HG02763 (cell line): ENCODE results near the gene BRF1.
"Not testable (repeated sequence)": the region's sequence is repeated elsewhere in the genome, so short reads cannot be mapped to it uniquely, and the experiment has no call there.

Experiments
- ATAC-seq: cut with Tn5 transposase; IDR thresholded peaks from one replicate; pipeline ENCODE4 v1.9.1; 2021; ENCODE audit warnings: mild to moderate bottlenecking, moderate library complexity; ENCODE audit not compliant: unreplicated experiment

Gene BRF1, protein sequence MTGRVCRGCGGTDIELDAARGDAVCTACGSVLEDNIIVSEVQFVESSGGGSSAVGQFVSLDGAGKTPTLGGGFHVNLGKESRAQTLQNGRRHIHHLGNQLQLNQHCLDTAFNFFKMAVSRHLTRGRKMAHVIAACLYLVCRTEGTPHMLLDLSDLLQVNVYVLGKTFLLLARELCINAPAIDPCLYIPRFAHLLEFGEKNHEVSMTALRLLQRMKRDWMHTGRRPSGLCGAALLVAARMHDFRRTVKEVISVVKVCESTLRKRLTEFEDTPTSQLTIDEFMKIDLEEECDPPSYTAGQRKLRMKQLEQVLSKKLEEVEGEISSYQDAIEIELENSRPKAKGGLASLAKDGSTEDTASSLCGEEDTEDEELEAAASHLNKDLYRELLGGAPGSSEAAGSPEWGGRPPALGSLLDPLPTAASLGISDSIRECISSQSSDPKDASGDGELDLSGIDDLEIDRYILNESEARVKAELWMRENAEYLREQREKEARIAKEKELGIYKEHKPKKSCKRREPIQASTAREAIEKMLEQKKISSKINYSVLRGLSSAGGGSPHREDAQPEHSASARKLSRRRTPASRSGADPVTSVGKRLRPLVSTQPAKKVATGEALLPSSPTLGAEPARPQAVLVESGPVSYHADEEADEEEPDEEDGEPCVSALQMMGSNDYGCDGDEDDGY

DNA sequence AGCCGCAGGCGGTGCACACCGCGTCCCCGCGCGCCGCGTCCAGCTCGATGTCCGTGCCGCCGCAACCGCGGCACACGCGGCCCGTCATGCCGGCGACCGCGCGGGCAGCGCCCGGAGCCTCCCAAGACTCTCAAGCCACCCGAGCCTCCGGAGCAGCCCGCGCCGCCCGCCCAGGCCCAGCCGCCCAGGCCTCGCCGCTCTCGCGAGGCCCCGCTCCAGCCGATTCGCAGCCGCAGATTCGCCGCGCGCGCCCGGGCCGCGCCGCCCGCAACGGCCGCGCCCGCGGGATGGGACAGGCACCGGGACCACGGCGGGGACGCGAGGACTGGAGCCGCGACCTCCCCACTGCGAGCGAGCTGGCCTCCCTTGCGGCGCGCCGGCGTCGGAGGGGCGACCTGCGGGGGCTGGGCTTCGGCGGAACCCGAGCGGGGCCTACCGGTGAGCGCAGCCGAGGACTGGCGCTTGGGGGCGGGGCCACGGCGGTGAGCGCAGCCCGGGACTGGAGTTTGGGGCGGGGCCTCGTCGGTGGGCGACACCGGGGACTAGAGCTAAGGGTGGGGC, at the start of gene BRF1:
Gene BRF1 (minus strand): TSS at position 460 of the 561 bp plus-strand sequence. CDS start 372 bp downstream, at position 88.
- peak; percentile 83 for ATAC-seq

DNA sequence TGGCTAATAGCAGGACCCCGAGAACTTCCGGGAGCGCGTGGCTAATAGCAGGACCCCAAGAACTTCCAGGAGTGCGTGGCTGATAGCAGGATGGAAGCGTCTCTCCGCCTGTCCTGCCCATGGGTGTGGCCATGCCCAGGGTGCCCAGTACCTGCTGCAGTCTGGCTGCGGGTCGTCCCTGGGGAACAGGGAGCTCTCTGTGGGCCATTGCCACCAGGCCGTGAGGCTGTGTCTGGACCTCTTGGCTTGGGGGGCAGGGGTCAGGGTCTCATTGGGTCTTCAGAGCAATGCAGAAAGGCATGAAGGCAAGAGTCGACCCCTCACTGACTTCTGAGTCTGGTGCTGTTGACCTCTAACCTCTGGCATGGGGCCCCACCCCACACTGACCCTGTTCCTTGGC, 49.2 kb upstream of the BRF1 start:
- no peak for ATAC-seq

DNA sequence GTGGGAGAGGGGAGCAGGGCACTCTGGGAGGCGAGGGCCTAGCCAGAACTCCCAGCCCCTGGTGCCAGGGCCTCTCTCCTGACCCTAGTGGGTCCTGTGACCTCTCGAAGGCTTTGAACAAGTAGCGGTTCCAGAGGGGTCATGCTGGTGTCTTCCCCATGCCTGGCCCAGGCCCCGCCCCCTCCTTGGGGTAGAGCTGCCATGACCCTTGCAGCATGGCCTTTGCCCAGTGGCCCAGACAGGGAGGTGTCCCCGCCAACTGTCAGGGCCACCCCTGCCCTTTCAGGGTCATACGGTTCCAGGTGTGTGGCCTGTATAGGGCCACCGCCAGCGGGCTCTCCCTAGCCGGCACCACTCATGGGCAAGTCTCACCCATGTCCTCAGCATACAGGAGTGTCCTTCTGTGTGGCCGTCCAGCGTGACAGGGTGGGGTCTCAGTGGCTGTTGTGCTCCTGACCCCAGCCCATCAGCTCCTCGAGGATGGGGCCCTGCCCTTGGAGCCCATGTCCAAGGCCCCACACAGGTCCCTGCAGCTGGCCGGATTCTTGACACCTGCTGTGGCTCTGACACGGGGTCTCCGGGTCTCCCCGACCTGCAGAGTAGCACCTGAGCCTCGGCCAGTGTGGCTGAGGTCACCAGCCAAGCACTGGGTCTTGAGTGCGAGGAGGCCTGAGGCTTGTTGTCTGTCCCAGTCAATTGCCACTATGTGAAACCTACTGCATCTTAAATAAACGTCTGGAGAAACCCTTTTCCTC, 48.3 kb upstream of the BRF1 start:
- no peak for ATAC-seq

DNA sequence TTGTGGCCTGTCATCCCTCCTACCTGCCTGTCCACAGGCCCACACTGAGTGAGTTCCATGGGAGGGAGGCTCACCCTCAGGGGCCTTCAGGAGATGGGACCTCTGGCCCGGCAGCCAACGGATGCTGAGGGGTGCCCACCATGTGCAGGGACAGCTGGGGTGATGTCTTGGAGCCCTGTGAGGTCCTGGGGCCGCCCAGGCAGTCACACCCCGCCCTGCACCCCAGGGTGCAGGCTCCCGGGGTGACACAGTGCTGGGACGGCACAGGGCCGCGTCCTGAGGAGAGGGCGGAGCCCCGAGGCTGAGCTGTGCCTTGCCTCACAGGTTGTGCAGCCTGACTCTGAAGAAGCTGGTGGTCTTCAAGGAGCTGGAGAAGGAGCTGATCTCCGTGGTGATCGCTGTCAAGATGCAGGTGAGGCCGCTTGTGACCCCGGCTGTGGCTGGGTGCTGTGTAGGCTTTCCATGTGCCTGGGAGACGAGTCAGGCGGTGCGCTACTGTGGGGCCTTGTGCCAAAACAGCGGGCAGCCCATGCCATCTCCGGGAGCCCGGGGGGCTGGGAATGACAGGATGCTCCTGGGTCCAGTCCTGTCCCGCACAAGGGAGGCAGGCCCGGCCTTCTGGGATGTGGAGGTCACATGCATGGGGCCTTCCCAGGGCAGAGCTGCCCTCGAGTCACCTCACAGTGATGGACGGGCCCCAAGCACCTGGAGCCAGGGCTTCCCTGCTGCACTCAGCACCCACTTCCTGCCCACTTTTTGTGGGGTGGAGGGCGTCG, 47.6 kb upstream of the BRF1 start:
- no peak for ATAC-seq

DNA sequence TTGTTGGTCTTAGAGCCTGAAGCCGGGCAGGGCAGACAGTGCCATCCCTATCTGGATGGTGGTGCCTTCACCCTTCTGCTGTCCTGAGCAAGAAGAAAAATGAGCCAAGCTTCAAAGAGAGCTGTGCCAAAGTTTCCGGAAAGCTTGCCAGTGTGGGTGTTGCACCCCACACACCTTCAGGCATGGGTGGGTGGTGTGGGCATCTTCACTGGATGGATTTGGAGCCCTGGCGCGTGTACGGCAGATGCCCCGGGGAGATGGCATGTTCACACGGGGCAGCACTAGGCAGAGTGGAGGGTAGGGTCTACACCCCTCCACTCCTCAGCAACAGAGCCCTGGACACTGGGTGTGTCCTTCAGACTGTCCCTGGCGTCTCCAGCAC, 46.8 kb upstream of the BRF1 start:
- ATAC-seq = no peak

DNA sequence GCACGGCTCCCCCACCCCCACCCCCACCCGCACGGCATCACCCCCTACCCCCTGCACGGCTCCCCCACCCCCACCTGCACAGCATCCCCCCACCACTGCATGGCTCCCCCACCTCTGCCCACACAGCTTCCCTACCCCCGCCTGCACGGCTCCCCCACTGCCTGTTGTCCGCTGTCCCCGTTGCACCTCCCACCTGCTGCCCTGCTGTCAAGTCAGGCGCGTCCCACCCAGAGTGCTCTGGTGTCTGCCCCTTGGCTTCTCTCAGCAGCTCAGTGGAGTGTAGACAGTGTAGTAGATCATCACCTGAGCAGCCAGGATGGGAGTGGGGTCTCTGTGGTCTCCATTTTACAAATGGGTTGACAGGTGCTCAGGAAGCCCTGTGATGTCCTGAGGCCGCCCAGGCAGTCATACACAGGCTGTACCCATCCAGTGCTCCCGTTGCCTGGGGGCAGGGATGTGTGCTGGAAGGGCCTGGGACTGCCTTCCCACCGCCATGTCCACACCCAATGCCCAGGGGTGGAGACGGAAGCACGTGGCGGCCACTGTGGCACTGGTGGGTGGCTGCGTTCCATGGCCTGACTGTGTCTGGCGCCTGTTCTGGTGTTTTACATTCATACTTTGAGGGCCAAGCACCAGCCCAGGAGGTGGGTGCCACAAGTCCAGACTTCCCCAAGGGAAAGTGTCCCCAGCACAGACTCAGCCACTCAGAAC, 46.2 kb upstream of the BRF1 start:
- ATAC-seq = no peak

DNA sequence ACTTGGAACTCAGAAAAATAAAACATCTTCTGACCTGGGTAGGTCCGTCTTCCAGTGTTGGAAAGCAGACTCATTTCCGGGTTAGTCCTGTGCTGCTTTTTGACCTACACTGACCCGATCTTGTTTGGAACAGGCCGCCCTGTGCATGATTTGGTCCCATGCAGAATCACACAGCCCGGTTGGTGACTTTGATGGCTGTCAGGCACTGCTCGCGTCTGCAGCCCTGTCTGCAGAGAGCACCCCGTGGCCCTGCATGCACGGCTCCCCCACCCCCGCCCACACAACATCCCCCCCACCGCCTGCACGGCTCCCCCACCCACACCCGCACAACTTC, 45.4 kb upstream of the BRF1 start:
- no peak for ATAC-seq

DNA sequence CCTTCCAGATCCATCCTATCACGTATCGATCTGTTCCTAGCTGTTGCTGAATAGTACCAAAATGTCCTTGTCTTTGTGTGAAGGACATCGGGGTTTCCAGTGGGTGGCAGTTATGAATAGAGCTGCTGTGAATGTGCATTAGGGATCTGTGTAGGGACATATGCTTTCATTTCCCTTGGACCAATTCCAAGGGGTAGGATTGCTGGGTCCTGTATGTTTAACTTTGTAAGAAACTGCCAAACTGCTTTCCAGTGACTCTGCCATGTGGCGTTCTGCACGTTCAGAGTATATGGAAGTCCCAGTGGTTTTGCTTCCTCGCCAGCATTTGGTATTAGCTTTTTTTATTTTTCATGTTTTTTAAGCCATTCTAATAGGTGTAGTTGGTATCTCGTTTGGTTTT, 42.4 kb upstream of the BRF1 start:
- ATAC-seq = no peak

DNA sequence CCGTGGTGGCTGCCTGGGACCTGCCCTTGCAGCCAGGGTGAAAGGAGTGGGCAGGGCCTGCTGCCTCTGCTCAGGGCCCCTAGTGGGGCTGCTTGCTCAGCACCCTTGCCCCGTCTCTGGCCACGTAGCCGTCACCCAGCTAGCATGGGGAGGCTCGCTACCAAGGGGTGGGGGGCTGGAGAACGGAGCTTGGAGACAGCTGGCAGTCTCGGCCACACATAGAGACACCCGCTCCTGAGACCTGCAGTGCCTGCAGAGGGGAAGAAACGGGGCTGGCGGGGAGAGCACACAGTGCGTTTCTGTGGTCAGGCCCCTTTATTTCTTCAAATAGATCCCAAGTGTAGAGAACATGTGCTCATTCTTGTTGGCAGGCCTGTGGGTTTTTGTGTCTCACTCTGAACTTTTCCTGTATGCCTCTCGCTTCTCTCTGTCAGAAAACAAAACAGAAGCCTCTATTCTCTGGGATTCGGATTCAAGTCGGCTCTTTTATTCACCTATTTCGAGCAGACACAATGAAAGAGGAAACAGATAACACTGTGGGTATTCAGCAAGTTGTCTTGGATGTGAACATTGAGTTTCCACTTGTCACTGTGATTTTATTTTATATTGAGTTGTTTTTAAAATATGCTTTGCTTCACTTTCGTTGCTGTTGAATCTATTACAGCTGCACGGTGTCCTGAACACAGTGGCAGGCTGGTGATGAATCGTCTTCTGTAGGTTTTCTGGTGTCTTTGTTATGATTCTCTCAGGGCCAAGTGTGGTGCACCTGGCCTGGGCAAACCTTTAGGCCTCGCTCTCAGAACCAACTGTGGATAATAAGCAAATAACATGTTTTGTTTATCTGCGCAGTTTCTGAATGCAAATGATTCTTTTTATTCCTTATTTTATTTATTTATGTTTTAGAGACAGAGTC, 40.3 kb upstream of the BRF1 start:
- ATAC-seq = no peak

DNA sequence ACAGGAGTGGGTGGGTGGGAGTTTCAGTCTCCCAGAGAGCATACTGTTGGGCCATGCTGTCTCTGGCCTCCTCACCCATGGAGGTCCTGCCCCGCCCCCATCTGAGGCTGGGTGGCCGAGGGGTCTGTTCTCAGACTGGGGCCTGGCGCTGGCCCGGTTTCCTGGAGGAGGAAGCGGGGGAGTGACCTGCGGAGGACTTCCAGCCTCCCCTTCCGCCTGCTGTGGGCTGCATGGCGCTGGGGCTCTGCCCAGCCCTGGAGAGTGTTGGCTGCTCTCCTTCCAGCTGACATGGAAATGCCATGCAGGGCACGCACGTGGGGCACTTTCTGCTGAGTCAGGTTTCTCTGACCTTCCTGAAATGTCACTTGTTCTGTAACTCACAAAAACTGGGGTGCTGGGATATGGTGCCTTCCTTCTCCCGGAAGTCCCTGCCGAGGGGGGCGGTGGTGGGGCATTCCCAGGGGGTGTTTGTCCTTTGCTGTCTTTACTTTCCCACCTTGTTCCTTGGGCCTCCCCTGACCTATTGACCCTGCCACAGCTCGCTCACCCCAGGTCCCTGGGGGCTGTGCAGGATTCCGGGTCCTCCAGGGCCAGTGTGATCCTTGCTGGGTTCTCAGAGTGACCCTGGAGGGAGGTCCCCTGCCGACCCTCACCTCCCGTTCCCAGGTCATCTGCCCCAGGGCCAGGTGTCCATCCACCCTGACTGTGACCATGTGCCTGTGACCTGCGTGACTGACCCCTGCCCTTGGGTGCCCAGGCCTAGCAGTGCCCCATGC, 37.4 kb upstream of the BRF1 start:
- no peak for ATAC-seq

DNA sequence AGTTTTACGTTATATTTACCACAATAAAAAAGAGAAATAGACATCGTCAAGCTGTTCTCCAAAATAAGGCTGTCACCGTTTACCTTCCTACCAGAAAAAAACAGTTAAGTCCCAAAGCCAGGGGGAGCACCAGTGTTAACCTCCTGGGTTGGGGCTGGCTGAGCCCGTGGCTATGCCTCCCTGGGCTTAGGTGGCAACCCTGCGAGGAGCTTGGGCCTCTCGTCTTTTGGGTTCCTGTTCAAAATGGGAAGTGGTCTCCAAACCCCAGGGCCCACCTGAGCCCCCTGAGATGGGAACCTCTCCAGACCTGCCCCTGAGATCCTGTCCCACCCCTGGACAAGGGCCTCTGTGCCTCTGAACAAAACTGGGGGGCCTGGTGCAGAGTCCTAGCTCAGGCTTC, 36.6 kb upstream of the BRF1 start:
- ATAC-seq = no peak

DNA sequence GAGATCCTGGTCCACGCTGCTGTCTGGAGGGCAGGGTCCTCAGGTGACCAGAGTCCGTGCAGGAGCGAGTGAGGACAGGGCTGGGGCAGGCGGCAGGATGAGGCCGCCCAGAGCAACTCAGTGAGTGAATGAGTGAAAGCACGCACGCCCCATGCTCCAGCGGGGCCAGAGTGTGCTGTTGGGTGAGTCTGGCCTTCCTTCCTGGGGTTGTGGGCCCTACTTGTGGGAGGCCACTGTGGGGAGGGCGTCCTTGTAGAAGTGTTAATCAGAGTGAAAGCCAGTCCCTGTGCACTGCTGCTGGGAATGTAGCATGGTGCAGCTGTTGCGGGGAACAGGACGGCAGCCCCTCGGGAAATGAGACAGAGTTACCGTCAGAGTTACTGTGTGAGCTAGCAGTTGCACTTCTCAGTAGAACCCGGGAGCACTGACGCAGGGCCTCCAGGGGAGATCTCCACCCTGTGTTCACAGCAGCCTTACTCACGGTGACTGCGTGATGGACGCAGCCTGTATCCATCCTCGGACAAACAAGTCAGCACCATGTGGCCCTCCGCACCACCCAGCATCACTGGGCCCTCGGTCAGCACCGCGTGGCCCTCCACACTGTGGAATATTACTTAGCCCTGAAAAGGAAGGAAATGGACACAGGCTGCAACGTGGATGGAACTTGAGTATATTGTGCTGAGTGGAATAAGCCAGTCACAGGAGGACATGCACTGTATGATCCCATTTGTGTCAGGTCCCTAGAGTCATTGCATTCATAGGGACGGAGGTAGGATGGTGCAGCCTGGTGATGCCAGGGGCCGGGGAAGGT, 35.9 kb upstream of the BRF1 start:
- ATAC-seq = no peak

DNA sequence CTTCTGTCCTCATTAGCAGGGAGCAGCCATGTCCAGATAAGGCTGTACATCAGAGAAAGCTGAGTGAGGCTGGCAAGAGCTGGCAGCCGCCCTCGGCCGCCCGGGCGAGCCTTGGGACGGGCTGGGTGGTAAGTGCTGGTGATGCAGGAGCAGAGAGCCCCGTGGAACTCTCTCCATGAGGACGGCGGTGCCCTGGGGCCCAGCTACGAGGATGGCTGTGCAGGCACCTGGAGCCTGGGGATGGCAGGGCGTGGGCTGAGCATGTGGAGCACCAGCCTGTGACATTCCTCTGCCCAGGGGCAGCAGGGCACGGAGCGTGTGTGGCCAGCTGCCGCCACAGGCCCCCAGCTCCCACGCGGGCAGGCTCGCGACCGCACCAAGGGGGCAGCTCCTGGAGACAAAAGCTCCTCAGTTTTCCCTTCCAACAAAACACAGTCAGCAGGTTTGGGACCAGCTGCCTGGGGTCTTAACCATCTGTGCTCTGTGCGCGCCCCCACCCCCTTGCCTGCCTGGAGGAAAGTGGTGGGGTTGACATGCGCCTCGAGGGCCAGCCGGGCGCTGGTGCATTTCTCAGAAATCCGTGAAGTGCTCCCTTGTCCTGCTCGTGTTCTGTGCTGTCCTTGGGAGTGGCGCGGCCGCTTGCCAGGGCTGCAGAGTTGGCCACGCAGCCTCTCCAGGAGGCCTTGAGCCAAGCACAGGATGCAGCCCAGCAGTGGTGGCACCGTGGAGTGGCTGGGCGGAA, 35.1 kb upstream of the BRF1 start:
- ATAC-seq = no peak

DNA sequence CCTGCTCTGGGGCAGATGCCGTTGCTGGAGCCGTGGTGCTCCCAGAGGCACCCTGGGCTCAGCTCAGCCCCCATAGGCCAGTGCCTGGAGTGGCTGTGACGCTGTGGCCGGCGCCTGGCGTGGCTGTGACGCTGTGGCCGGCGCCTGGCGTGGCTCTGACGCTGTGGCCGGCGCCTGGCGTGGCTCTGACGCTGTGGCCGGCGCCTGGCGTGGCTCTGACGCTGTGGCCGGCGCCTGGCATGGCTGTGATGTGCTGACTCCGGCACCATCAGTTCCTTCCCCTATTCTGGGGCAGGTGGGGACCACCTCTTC, 34.4 kb upstream of the BRF1 start:
- ATAC-seq = not testable (repeated sequence)

DNA sequence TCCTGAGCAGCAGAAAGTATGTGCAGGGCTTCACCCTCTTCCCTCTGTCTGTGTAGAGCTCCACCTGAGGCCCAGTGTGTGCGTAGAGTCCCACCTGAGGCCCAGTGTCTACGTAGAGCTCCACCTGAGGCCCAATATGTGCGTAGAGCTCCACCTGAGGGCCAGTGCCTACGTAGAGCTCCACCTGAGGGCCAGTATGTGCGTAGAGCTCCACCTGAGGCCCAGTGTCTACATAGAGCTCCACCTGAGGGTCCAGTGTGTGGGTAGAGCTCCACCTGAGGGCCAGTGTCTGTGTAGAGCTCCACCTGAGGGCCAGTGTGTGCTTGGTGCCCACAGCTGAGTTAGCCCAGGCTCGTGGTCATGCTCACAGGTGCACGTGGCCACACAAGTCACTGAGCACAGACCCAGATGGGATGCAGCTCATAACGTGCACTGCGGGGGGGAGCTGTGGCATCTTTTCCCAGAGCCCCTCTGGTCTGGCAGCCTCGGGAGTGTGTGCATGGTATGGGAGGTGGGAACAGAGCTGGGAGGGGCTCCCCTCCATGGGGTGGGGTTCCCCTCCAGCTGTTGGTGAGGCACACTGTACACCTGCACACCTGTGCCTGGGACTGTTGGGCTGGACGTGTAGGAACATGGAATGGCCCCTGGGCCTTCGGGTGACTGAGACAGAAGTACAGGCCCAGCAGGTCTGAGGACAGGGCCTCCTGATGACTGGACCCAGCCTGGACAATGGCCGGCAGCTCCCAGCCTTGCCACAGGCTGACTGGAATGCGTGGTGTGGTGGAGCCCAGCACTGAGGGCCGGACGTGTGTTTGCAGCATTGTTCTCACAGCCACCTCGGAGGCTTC, 33.8 kb upstream of the BRF1 start:
- no peak for ATAC-seq
